Measurements from ENCODE around the gene SLC25A23. TPM values are rescaled to one million over a fixed set of nuclear protein-coding genes. Genes with fewer than 3 reads are reported as not detected.
"Not testable (repeated sequence)": the region's sequence is repeated elsewhere in the genome, so short reads cannot be mapped to it uniquely, and the experiment has no call there.

SLC25A23 gene
- total and polyA plus RNA-seq, 12 donors, result 53.4 to 126 (median 94.6) TPM

GRCh38 chr19:6402837-6403608 lies 56.6 kb downstream of the SLC25A23 start:
- H3K27me3 ChIP-seq, result no peaks in the 10 kb centered on the region
- no peaks in the 10 kb centered on the region for H3K9me3 ChIP-seq
- intact Hi-C loops (cut with DNase I), result no loop called here
- no peaks in the 10 kb centered on the region for H3K36me3 ChIP-seq
- no peak overlapping the region for H3K27ac ChIP-seq
- ATAC-seq (peak in 5 of 8 donors; percentile 29 to 64 (median 46)), DNase-seq (no peak)
- H3K4me3 ChIP-seq, result no peak overlapping the region
- no peaks in the 10 kb centered on the region for H3K4me1 ChIP-seq
- 57 to 66% methylated on average over 22 of the region's 22 CpGs for WGBS, 2 donors
- TF ChIP-seq CTCF (IDR thresholded peaks at IDR 0.05), result no peak

DNA sequence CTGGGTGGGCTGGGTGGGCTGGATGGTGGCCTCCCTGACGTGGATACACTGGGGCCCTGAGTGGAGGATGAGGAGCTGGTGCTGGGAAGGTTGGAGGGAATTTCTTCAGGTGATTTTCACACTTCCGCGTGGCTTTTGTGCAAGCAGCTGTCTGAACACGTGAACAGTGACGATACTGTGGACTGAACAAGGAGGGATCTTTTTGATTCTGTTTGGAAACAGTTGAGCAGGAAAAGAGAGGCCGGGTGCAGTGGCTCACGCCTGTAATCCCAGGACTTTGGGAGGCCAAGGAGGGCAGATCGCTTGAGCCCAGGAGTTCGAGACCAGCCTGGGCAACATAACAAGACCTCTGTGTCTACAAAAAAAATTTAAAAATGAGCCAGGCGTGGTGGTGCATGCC lies 57.5 kb downstream of the SLC25A23 start:
- no peak for DNase-seq
- H3K9me3 ChIP-seq, result no peaks in the 10 kb centered on the region
- no peaks in the 10 kb centered on the region for H3K36me3 ChIP-seq
- no peak overlapping the region for H3K27ac ChIP-seq
- no peak overlapping the region for H3K4me3 ChIP-seq
- no peaks in the 10 kb centered on the region for H3K27me3 ChIP-seq
- H3K4me1 ChIP-seq, result no peaks in the 10 kb centered on the region
- 92% methylated on average over 10 of the region's 10 CpGs for WGBS, 2 donors
- no peak for ATAC-seq
- intact Hi-C loops (cut with DNase I), result no loop called here
- TF ChIP-seq CTCF (IDR thresholded peaks at IDR 0.05), result no peak

GRCh38 chr19:6400062-6400944 lies 59.3 kb downstream of the SLC25A23 start:
- H3K9me3 ChIP-seq; H3K27me3 ChIP-seq; H3K4me3 ChIP-seq; ATAC-seq; intact Hi-C loops (cut with DNase I); H3K4me1 ChIP-seq; DNase-seq; H3K36me3 ChIP-seq; H3K27ac ChIP-seq: not testable (repeated sequence)
- 89 to 93% methylated on average over 23 of the region's 23 CpGs for WGBS, 2 donors

- Histone ChIP-seq H3K36me3 (peaks cover 0 to 7% (median 0%) of the 10 kb centered on the region in 9 donors), H3K9me3 (no peaks in the 10 kb centered on the region), H3K4me3 (no peak overlapping the region), H3K27ac (no peak overlapping the region), H3K4me1 (peaks cover 0 to 19% (median 12%) of the 10 kb centered on the region in 9 donors), H3K27me3 (no peaks in the 10 kb centered on the region)
- intact Hi-C loops (cut with DNase I), result no loop called here
- no peak for TF ChIP-seq CTCF (IDR thresholded peaks at IDR 0.05)
- DNase-seq (no peak), ATAC-seq (no peak)
- WGBS, 2 donors, result 88 to 92% methylated on average over 12 of the region's 12 CpGs
These were observed 63.3 kb downstream of the SLC25A23 start for GRCh38 chr19:6396305-6396704.

Measured in heart right ventricle (tissue), 16 donors.